Glomerular visceral epithelial cell (primary cell): Measurements from ENCODE around the gene MAGEA11.
"Not testable (repeated sequence)": the region's sequence is repeated elsewhere in the genome, so short reads cannot be mapped to it uniquely, and the experiment has no call there.

ENCODE experiments used
- DNase-seq: peaks from one replicate; pipeline ENCODE4 v3.0.0-alpha.2; 2016; ENCODE audit errors: extremely low spot score

Gene MAGEA11

GRCh38 chrX:149711545-149712236 lies at the start of gene MAGEA11:
Gene MAGEA11 (plus strand): TSS chrX:149712060. CDS start chrX:149713160, 1,100 bp downstream.
- no peak for DNase-seq

GRCh38 chrX:149675088-149675487 lies 36.8 kb upstream of the MAGEA11 start:
- DNase-seq, result not testable (repeated sequence)

- not testable (repeated sequence) for DNase-seq
Measured at GRCh38 chrX:149675554-149675953, 36.3 kb upstream of the MAGEA11 start.

- DNase-seq, result not testable (repeated sequence)
Measured at GRCh38 chrX:149679164-149679678, 32.6 kb upstream of the MAGEA11 start.

- DNase-seq, result no peak
Measured at GRCh38 chrX:149681182-149681581, 30.7 kb upstream of the MAGEA11 start.

- DNase-seq, result no peak
Measured at GRCh38 chrX:149682031-149682430, 29.8 kb upstream of the MAGEA11 start.

- no peak for DNase-seq
Measured at GRCh38 chrX:149682956-149683947, 28.6 kb upstream of the MAGEA11 start.

- no peak for DNase-seq
Measured at GRCh38 chrX:149683966-149684730, 27.7 kb upstream of the MAGEA11 start.

GRCh38 chrX:149687991-149688390 lies 23.9 kb upstream of the MAGEA11 start:
- no peak for DNase-seq

- DNase-seq, result no peak
Measured at GRCh38 chrX:149688552-149688951, 23.3 kb upstream of the MAGEA11 start.

- DNase-seq, result no peak
Measured at GRCh38 chrX:149691794-149692193, 20.1 kb upstream of the MAGEA11 start.

GRCh38 chrX:149692686-149693272 lies 19.1 kb upstream of the MAGEA11 start:
- DNase-seq, result not testable (repeated sequence)

GRCh38 chrX:149699761-149700160 lies 12.1 kb upstream of the MAGEA11 start:
- no peak for DNase-seq

GRCh38 chrX:149704664-149705063 lies 7.2 kb upstream of the MAGEA11 start:
- DNase-seq, result no peak

- DNase-seq, result no peak
Measured at GRCh38 chrX:149707147-149707901, 4.5 kb upstream of the MAGEA11 start.

- DNase-seq, result no peak
Measured at GRCh38 chrX:149712831-149713230, 971 bp downstream of the MAGEA11 start.

GRCh38 chrX:149713279-149714050 lies 1.6 kb downstream of the MAGEA11 start:
- DNase-seq, result no peak

- DNase-seq, result no peak
Measured at GRCh38 chrX:149715468-149715867, 3.6 kb downstream of the MAGEA11 start.

- no peak for DNase-seq
Measured at GRCh38 chrX:149716632-149717031, 4.8 kb downstream of the MAGEA11 start.

- no peak for DNase-seq
Measured at GRCh38 chrX:149717803-149718202, 5.9 kb downstream of the MAGEA11 start.
